Memory B cell (primary cell): Measurements from ENCODE around the gene CCNL1.

Experiments
- ATAC-seq: fragments of 150-1000 bp; cut with Tn5 transposase; 2 replicates; pipeline ENCODE4 v1.10.0; 2021; ENCODE audit warnings: low read depth, mild to moderate bottlenecking, moderate library complexity
- DNase-seq, 2 donors: peaks; one replicate each; pipeline ENCODE4 v3.0.0; 2022; ENCODE audit warnings: low spot score in 2 of 2
- H3K27ac Mint-ChIP-seq: one replicate; pipeline ENCODE4 v1.8.0; 2022; ENCODE audit warnings: mild to moderate bottlenecking, moderate library complexity, mixed read lengths
- H3K27me3 Mint-ChIP-seq: one replicate; pipeline ENCODE4 v1.8.0; 2022; ENCODE audit warnings: mixed read lengths
- H3K36me3 Mint-ChIP-seq: one replicate; pipeline ENCODE4 v1.8.0; 2022; ENCODE audit warnings: mild to moderate bottlenecking, mixed read lengths
- H3K4me1 Mint-ChIP-seq: one replicate; pipeline ENCODE4 v1.8.0; 2022; ENCODE audit warnings: mixed read lengths
- H3K4me3 Mint-ChIP-seq: one replicate; pipeline ENCODE4 v1.8.0; 2022; ENCODE audit warnings: mild to moderate bottlenecking, moderate library complexity, mixed read lengths
- H3K9me3 Mint-ChIP-seq: one replicate; pipeline ENCODE4 v1.8.0; 2022; ENCODE audit warnings: mixed read lengths

The CCNL1 gene

DNA sequence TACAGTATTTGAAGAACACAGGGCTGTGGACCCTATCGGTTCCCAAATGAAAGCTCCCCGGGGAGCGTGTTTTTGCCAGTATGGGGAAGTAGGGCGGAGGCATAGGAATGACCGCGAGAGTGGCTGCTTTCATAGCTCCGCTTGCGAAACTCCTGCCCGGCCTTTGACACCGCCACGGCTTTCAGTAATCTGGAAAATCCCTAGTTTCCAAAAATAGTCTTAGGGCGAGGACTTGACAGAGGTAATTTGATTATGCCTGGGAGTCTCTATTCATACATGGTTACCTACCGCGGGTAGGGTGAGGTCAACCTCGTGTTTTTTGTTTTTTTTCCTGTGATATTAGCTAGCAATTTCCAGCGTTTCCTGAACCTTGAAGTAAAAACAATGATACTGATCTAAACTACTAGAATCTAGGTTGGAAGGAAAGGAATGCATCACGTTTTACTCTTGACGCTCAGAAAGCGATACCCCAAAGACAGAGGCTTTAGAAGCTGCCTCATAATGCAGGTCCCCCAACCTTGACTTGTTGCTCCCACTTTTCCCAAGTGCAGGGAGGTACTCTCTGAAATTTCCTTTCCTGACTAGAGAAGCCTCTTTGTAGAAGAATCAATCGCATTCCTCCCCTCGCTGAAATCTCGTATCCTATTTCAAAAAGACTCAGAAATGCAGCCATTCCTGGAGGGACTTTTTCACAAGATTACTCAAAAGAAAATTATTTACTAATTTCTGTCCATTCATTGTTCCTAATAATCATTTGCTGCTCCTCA lies 894 bp upstream of the CCNL1 start:
- Mint-ChIP-seq H3K36me3 (peaks cover 19% of the 10 kb centered on the region), H3K4me1 (peaks cover 25% of the 10 kb centered on the region), H3K4me3 (peak overlapping the region; percentile 97), H3K27ac (peak overlapping the region; percentile 99), H3K9me3 (no peaks in the 10 kb centered on the region), H3K27me3 (no peaks in the 10 kb centered on the region)
- ATAC-seq (peak; percentile 50), DNase-seq (peak in 1 of 2 donors; percentile 76)

DNA sequence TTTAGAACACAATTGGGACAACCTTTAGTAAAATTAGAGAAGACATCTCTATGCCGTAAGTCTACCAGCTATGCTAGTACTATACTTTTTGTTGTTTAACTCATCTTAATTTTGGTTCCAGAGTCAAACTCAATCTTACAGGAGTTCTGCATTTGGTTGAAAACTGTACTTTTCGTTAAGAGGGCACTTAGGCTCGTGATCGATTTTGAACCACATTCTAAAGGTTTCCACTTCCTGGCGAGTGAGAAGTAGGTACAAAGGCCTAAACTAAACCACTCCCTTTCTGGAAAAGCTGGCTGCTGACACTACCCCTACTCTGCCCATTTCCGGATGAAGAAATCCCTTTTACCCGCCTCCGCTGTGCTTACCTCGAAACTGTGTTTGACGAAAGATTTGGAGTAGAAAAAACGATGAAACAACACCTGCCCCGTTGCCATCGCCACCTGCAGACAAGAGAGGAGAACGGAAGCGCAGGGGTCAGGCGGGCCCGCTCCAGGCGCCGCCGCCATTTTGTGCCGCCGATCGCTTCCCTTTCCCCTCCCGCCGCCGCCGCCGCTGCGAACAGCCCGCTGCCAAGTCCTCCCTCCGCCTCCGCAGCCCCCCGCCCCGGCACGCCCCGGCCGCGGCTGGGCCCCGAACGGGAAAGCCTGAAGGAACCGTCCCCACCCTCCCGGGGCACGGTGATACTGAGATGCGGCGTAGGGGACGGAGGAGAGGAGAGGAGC lies 748 bp downstream of the CCNL1 start:
- Mint-ChIP-seq H3K27ac (peak overlapping the region; percentile 99), H3K36me3 (peaks cover 21% of the 10 kb centered on the region), H3K4me3 (peak overlapping the region; percentile 97), H3K9me3 (no peaks in the 10 kb centered on the region), H3K27me3 (no peaks in the 10 kb centered on the region), H3K4me1 (peaks cover 27% of the 10 kb centered on the region)
- ATAC-seq (peak; percentile 56), DNase-seq (peak; percentile 87)

DNA sequence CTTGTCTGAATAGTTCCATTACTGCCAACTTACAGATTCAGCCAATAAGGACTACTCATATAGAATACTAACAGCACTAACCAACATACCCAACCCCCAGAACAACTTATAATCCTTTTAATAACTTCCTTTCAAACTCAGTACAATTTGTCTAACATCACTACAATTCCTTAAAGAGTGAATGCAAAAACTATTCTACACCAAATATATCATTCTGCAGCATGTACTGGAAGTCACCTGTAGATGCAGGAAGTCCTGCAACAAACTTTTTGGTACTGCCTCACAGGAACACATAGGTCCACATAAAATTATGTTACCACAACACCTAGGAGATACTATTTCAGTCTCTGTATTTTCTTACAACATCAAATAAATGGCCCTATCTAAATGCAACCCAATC lies 2.1 kb downstream of the CCNL1 start:
- no peak for ATAC-seq
- H3K36me3 Mint-ChIP-seq, result peaks cover 21% of the 10 kb centered on the region
- H3K4me3 Mint-ChIP-seq, result peak overlapping the region; percentile 97
- peaks cover 27% of the 10 kb centered on the region for H3K4me1 Mint-ChIP-seq
- no peaks in the 10 kb centered on the region for H3K27me3 Mint-ChIP-seq
- H3K27ac Mint-ChIP-seq, result peak overlapping the region; percentile 99
- no peaks in the 10 kb centered on the region for H3K9me3 Mint-ChIP-seq
- DNase-seq, result no peak

DNA sequence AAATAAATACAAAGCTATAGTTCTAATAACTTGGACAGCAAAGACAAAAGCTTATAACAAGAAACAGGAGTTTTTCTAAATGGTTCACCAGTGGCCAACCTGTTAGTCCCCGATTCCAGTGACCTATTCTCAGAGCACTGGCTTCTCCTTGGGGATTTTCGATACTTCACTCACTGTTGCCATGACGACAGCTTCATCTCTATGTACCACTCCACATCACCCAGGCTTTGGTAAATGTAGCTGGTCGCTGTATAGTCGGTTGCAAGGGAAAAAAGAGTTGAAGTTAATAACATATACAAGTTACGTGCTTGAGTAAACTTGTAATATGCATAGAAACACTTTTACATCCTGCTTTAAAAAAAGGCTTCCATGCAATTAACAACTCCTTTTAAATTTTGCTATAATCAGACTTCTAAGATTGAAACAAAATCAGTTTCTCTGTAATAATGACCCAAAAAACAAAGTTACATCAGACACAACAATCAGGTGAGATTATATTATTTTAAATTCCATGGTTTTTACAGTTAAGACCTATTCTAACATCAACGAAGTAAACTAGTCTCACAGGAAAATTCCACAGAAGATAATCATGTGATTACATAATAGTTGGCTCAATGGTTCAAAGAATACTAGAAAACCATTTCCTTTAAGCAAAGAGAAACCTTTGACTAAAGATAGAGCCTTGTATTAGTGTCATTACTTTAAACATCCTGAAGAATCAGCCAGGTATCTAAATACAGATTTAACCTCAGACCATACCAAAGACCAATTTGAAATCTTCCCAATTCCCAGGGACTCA lies 2.9 kb downstream of the CCNL1 start:
- ATAC-seq, result no peak
- H3K4me3 Mint-ChIP-seq, result peak overlapping the region; percentile 39
- H3K9me3 Mint-ChIP-seq, result no peaks in the 10 kb centered on the region
- H3K27ac Mint-ChIP-seq, result peak overlapping the region; percentile 99
- peaks cover 21% of the 10 kb centered on the region for H3K36me3 Mint-ChIP-seq
- H3K27me3 Mint-ChIP-seq, result no peaks in the 10 kb centered on the region
- DNase-seq, result no peak
- H3K4me1 Mint-ChIP-seq, result peaks cover 27% of the 10 kb centered on the region

GRCh38 chr3:157155591-157155990 lies 4.4 kb downstream of the CCNL1 start:
- ATAC-seq, result no peak
- no peak for DNase-seq
- H3K4me1 Mint-ChIP-seq, result peaks cover 24% of the 10 kb centered on the region
- H3K4me3 Mint-ChIP-seq, result no peak overlapping the region
- peak overlapping the region; percentile 17 for H3K27ac Mint-ChIP-seq
- no peaks in the 10 kb centered on the region for H3K27me3 Mint-ChIP-seq
- H3K36me3 Mint-ChIP-seq, result peaks cover 29% of the 10 kb centered on the region
- no peaks in the 10 kb centered on the region for H3K9me3 Mint-ChIP-seq

DNA sequence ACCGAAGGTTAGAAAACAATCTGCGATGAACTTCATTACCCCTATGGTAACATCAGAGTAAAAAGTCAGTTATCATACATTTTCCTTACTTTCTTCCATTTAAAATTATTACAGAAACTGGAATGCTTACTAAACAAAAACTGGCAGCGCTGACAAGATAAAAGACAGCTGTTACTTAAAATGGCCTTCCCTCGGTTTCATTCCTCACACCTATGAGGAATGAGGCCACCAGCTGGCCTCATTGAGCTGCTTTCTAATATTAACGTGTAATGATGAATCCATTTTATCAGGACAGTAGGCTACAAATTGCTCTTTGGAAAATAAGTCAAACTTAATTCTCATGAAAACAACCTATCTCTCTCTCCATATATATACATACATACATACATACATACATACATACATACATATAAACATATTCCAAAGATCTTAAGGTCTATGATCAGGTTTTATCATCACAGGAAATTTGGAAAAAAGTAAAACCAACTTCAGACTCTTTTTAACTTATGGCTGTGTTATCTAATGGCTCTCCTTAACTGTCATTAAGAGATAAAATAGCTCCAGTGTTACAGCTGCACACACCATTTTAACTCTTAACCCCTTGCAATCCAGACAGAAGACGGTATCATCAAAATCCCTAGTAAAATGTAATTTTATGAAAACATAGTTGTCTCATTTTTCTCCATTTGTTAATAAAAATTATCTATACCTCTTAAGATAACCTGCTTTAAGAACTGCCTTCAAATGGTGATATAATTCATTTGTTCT lies 5.2 kb downstream of the CCNL1 start:
- DNase-seq (no peak), ATAC-seq (no peak)
- Mint-ChIP-seq H3K9me3 (no peaks in the 10 kb centered on the region), H3K27ac (no peak overlapping the region), H3K27me3 (no peaks in the 10 kb centered on the region), H3K4me1 (peaks cover 24% of the 10 kb centered on the region), H3K36me3 (peaks cover 30% of the 10 kb centered on the region), H3K4me3 (peak overlapping the region; percentile 39)

DNA sequence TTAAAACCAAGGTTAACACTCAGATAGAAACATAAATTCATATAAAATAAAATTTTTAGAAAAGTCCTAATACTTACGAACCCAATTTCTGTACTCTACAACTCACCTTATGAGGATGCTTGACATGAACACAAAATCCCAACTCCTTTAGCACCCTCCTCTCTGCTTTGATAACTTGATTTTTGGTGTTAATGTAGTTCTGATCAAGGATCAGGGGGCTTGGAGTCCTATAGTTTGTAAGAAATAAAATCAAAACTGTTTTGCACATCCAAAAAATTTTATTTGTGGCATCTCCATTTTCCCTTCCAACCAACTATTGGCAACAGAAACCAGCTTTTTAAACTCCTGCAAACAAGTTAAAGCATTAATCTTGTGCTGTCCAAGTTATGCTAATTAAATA lies 7.0 kb downstream of the CCNL1 start:
- Mint-ChIP-seq H3K27me3 (no peaks in the 10 kb centered on the region), H3K4me1 (peaks cover 22% of the 10 kb centered on the region), H3K9me3 (no peaks in the 10 kb centered on the region), H3K27ac (peak overlapping the region; percentile 83), H3K36me3 (peaks cover 28% of the 10 kb centered on the region), H3K4me3 (no peak overlapping the region)
- DNase-seq (no peak), ATAC-seq (no peak)

GRCh38 chr3:157152438-157152837 lies 7.5 kb downstream of the CCNL1 start:
- peaks cover 25% of the 10 kb centered on the region for H3K36me3 Mint-ChIP-seq
- DNase-seq (no peak), ATAC-seq (no peak)
- H3K4me1 Mint-ChIP-seq, result peaks cover 19% of the 10 kb centered on the region
- no peak overlapping the region for H3K4me3 Mint-ChIP-seq
- no peaks in the 10 kb centered on the region for H3K27me3 Mint-ChIP-seq
- no peaks in the 10 kb centered on the region for H3K9me3 Mint-ChIP-seq
- peak overlapping the region; percentile 83 for H3K27ac Mint-ChIP-seq

GRCh38 chr3:157151627-157152026 lies 8.3 kb downstream of the CCNL1 start:
- H3K4me3 Mint-ChIP-seq, result no peak overlapping the region
- no peaks in the 10 kb centered on the region for H3K9me3 Mint-ChIP-seq
- H3K4me1 Mint-ChIP-seq, result peaks cover 13% of the 10 kb centered on the region
- H3K36me3 Mint-ChIP-seq, result peaks cover 28% of the 10 kb centered on the region
- H3K27ac Mint-ChIP-seq, result peak overlapping the region; percentile 67
- DNase-seq, result no peak
- ATAC-seq, result no peak
- no peaks in the 10 kb centered on the region for H3K27me3 Mint-ChIP-seq

GRCh38 chr3:157151151-157151550 lies 8.8 kb downstream of the CCNL1 start:
- DNase-seq (no peak), ATAC-seq (no peak)
- Mint-ChIP-seq H3K4me1 (peaks cover 12% of the 10 kb centered on the region), H3K9me3 (no peaks in the 10 kb centered on the region), H3K27me3 (no peaks in the 10 kb centered on the region), H3K36me3 (peaks cover 25% of the 10 kb centered on the region), H3K27ac (peak overlapping the region; percentile 24), H3K4me3 (no peak overlapping the region)

DNA sequence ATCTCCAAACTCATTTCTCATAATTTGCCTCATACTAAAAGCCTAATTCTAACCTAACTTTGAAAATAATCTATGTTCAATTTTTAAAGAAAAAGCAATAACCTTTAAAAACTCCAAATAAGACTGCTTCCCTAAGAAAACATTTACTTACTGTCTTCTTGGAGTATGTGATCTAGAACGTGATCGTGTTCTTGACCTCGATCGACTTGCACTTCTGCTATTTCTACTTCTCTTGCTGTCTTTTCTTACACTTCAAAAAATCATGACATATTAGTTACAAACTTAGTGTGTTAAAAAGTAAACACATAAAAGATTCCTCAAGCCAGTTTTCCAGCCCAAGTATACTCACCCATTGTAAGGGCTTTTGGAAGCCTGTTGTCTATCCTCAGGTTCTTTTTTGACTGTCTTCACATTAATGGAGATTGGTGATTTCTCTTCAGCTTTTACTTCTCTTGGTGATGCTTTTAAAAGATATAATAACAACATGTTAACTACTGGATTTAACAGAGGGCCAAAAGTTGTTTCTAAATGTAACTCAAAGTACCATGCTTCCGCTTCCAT lies 10.7 kb downstream of the CCNL1 start:
- H3K36me3 Mint-ChIP-seq, result peaks cover 30% of the 10 kb centered on the region

GRCh38 chr3:157148196-157148889 lies 11.6 kb downstream of the CCNL1 start:
- Mint-ChIP-seq H3K27me3 (no peaks in the 10 kb centered on the region), H3K4me1 (peaks cover 9% of the 10 kb centered on the region), H3K9me3 (no peaks in the 10 kb centered on the region), H3K4me3 (no peak overlapping the region), H3K27ac (no peak overlapping the region), H3K36me3 (peaks cover 34% of the 10 kb centered on the region)
- ATAC-seq, result peak; percentile 28
- DNase-seq, result no peak

More for the DNA sequence above, 10.7 kb downstream of the CCNL1 start:
- Mint-ChIP-seq H3K4me1 (peaks cover 10% of the 10 kb centered on the region), H3K9me3 (no peaks in the 10 kb centered on the region), H3K27me3 (no peaks in the 10 kb centered on the region), H3K27ac (peak overlapping the region; percentile 84), H3K4me3 (no peak overlapping the region)
- DNase-seq (no peak), ATAC-seq (peak; percentile 23)
